ENCODE data around the gene ADISSP.

Gene ADISSP

GRCh38 chr20:3741836-3742458 is 25.6 kb downstream of the ADISSP start:
- TF ChIP-seq SIN3A (IDR thresholded peaks at IDR 0.05; ENCODE audit: borderline replicate concordance, insufficient read depth, low read length) = no peak

GRCh38 chr20:3740615-3741301 is 26.8 kb downstream of the ADISSP start:
- TF ChIP-seq POLR2AphosphoS5 (IDR thresholded peaks at IDR 0.05; ENCODE audit: low read depth, low read length) (no peak), FOXP2 (optimal IDR thresholded peaks at IDR 0.05; ENCODE audit: borderline replicate concordance, extremely low read depth, extremely low read length, insufficient read depth) (no peak), TAF1 (IDR thresholded peaks at IDR 0.05; ENCODE audit: borderline replicate concordance, insufficient read depth, low read length) (no peak), REST (IDR thresholded peaks at IDR 0.05; ENCODE audit: insufficient read depth in 1 of 2, low read depth in 2 of 2, low read length in 2 of 2) (no peak), SIN3A (IDR thresholded peaks at IDR 0.05; ENCODE audit: borderline replicate concordance, insufficient read depth, low read length) (no peak)

- TF ChIP-seq REST (IDR thresholded peaks at IDR 0.05; ENCODE audit: insufficient read depth in 1 of 2, low read depth in 2 of 2, low read length in 2 of 2) = no peak
These were observed 27.6 kb downstream of the ADISSP start for GRCh38 chr20:3739926-3740451.

- TF ChIP-seq SIN3A (IDR thresholded peaks at IDR 0.05; ENCODE audit: borderline replicate concordance, insufficient read depth, low read length) (no peak), FOXP2 (optimal IDR thresholded peaks at IDR 0.05; ENCODE audit: borderline replicate concordance, extremely low read depth, extremely low read length, insufficient read depth) (peak; percentile 80), POLR2AphosphoS5 (IDR thresholded peaks at IDR 0.05; ENCODE audit: low read depth, low read length) (peak; percentile 89), REST (IDR thresholded peaks at IDR 0.05; ENCODE audit: insufficient read depth in 1 of 2, low read depth in 2 of 2, low read length in 2 of 2) (no peak), TAF1 (IDR thresholded peaks at IDR 0.05; ENCODE audit: borderline replicate concordance, insufficient read depth, low read length) (peak; percentile 72; the same call in 1 of the 2 replicates)
These were observed 28.3 kb downstream of the ADISSP start for GRCh38 chr20:3739054-3739925.

- no peak for TF ChIP-seq REST (IDR thresholded peaks at IDR 0.05; ENCODE audit: insufficient read depth in 1 of 2, low read depth in 2 of 2, low read length in 2 of 2)
- TF ChIP-seq TAF1 (IDR thresholded peaks at IDR 0.05; ENCODE audit: borderline replicate concordance, insufficient read depth, low read length) = no peak
- TF ChIP-seq POLR2AphosphoS5 (IDR thresholded peaks at IDR 0.05; ENCODE audit: low read depth, low read length) = no peak
- TF ChIP-seq SIN3A (IDR thresholded peaks at IDR 0.05; ENCODE audit: borderline replicate concordance, insufficient read depth, low read length) = no peak
- peak; percentile 30 for TF ChIP-seq FOXP2 (optimal IDR thresholded peaks at IDR 0.05; ENCODE audit: borderline replicate concordance, extremely low read depth, extremely low read length, insufficient read depth)
These were observed 29.2 kb downstream of the ADISSP start for GRCh38 chr20:3738111-3739053.
